SK-N-SH (cell line): ENCODE results near the gene LIN7C. TPM values are rescaled to one million over a fixed set of nuclear protein-coding genes. Genes with fewer than 3 reads are reported as not detected.

Experiments
- CTCF ChIA-PET: fragments of 300-600, 350-600 bp; formaldehyde crosslinking; extraction: SDS; loops from one replicate; lab custom pipeline; 2021; lab: Yijun Ruan, JAX
- POLR2A ChIA-PET: fragments of 350-600 bp; sonication (Branson Sonifier 250); formaldehyde crosslinking; extraction: SDS; loops from one replicate; lab custom pipeline; 2020; ENCODE audit warnings: antibody characterized with exemption, inconsistent platforms; lab: Yijun Ruan, JAX
- DNase-seq: peaks from one replicate; pipeline ENCODE4 v3.0.0; 2012
- H2AFZ ChIP-seq: fragments of 200-600 bp; sonication (generic); 2 replicates; pipeline ENCODE4 v1.8.1; 2016; ENCODE audit warnings: antibody characterized with exemption, mild to moderate bottlenecking, low read depth
- H3F3A ChIP-seq: fragments of 200-600 bp; sonication (generic); replicated peaks from 2 replicates; pipeline ENCODE3; 2016; ENCODE audit warnings: antibody characterized with exemption, mild to moderate bottlenecking; ENCODE audit not compliant: insufficient read depth
- H3K27ac ChIP-seq, 2 experiments: fragments of 200-500 bp in 1 of 2; fragments of 200-600 bp in 1 of 2; sonication (Bioruptor generic) in 1 of 2; sonication (generic), shearing (Covaris generic) in 1 of 2; 2 replicates each; pipeline versions ENCODE4 v1.5.1 to v1.6.1; 2014 to 2016; ENCODE audit warnings: low read depth in 2 of 2, inconsistent platforms in 1 of 2, low read length in 1 of 2, mild to moderate bottlenecking in 1 of 2, mixed read lengths in 1 of 2
- H3K27me3 ChIP-seq: fragments of 200-600 bp; sonication (generic), shearing (Covaris generic); 2 replicates; pipeline ENCODE4 v1.6.1; 2016; ENCODE audit warnings: mixed run types; ENCODE audit not compliant: insufficient read depth
- H3K36me3 ChIP-seq, 2 experiments: fragments of 200-500 bp in 1 of 2; fragments of 200-600 bp in 1 of 2; sonication (Bioruptor generic) in 1 of 2; sonication (generic) in 1 of 2; replicated peaks in 1 of 2; 2 replicates each; pipeline versions ENCODE3 to v1.5.1; 2014 to 2016; ENCODE audit warnings: low read length in 1 of 2, mild to moderate bottlenecking in 1 of 2; ENCODE audit not compliant: insufficient read depth in 2 of 2, control insufficient read depth in 1 of 2
- H3K4me1 ChIP-seq, 2 experiments: fragments of 200-500 bp in 1 of 2; fragments of 200-600 bp in 1 of 2; sonication (Bioruptor generic) in 1 of 2; sonication (generic), shearing (Covaris generic) in 1 of 2; 2 replicates each; pipeline versions ENCODE4 v1.5.1 to v1.6.1; 2014 to 2016; ENCODE audit warnings: low read depth in 1 of 2, low read length in 1 of 2, mixed run types in 1 of 2; ENCODE audit not compliant: insufficient read depth in 2 of 2, control insufficient read depth in 1 of 2
- H3K4me2 ChIP-seq: fragments of 200-600 bp; sonication (generic), shearing (Covaris generic); 2 replicates; pipeline ENCODE4 v1.6.1; 2017; ENCODE audit warnings: mixed run types
- H3K4me3 ChIP-seq, 2 experiments: fragments of 200-500 bp in 1 of 2; fragments of 200-600 bp in 1 of 2; sonication (Bioruptor generic) in 1 of 2; sonication (generic), shearing (Covaris generic) in 1 of 2; 2 replicates each; pipeline versions ENCODE4 v1.5.1 to v1.8.1; 2014 to 2016; ENCODE audit warnings: low read depth in 2 of 2, inconsistent platforms in 1 of 2, low read length in 1 of 2, mild to moderate bottlenecking in 1 of 2, mixed read lengths in 1 of 2, moderate library complexity in 1 of 2
- H3K79me2 ChIP-seq: fragments of 200-600 bp; sonication (generic); 2 replicates; pipeline ENCODE4 v1.8.1; 2017; ENCODE audit warnings: mild to moderate bottlenecking; ENCODE audit not compliant: insufficient read depth
- H3K9ac ChIP-seq: fragments of 200-600 bp; sonication (generic); 2 replicates; pipeline ENCODE4 v1.6.1; 2017; ENCODE audit warnings: mixed run types
- H3K9me2 ChIP-seq: fragments of 200-600 bp; sonication (generic); 2 replicates; pipeline ENCODE4 v1.6.1; 2017; ENCODE audit warnings: mixed run types
- H3K9me3 ChIP-seq: fragments of 200-600 bp; sonication (generic); 2 replicates; pipeline ENCODE4 v1.6.1; 2017; ENCODE audit warnings: mixed run types, mild to moderate bottlenecking, moderate library complexity
- H4K20me1 ChIP-seq: fragments of 200-600 bp; sonication (generic); 2 replicates; pipeline ENCODE4 v1.6.1; 2017; ENCODE audit warnings: mild to moderate bottlenecking, mixed run types; ENCODE audit not compliant: insufficient read depth
- CHD2 ChIP-seq: fragments of 150-350 bp; IDR thresholded peaks from 2 replicates; pipeline ENCODE4 v1.6.1; 2018; ENCODE audit warnings: low read length; ENCODE audit not compliant: partially characterized antibody
- CTCF ChIP-seq: fragments of 200-600 bp; sonication (generic); IDR thresholded peaks from 2 replicates; pipeline ENCODE4 v1.6.1; 2017; ENCODE audit warnings: antibody characterized with exemption, mild to moderate bottlenecking, moderate library complexity
- ELF1 ChIP-seq: IDR thresholded peaks from 2 replicates; pipeline ENCODE4 v1.4.0; 2012
- EP300 ChIP-seq, 2 experiments: IDR thresholded peaks; 2 replicates each; pipeline versions ENCODE4 v1.4.0 to v1.6.1; 2012; ENCODE audit warnings: borderline replicate concordance in 1 of 2, low read depth in 1 of 2, low read length in 1 of 2
- EZH2phosphoT487 ChIP-seq: fragments of 200-600 bp; sonication (generic); IDR thresholded peaks from 2 replicates; pipeline ENCODE4 v1.6.1; 2017; ENCODE audit warnings: low read depth, mixed run types, mild to moderate bottlenecking, antibody characterized with exemption, moderate library complexity, borderline replicate concordance
- FOXM1 ChIP-seq: IDR thresholded peaks from 2 replicates; pipeline ENCODE4 v1.4.0; 2012; ENCODE audit warnings: low read depth, mild to moderate bottlenecking
- GATA2 ChIP-seq: sonication (generic); formaldehyde crosslinking; IDR thresholded peaks from 2 replicates; pipeline ENCODE4 v1.5.0; 2020; ENCODE audit warnings: mild to moderate bottlenecking, missing genetic modification reagents
- JUND ChIP-seq: IDR thresholded peaks from 2 replicates; pipeline ENCODE4 v1.4.0; 2012
- MAX ChIP-seq: IDR thresholded peaks from 2 replicates; pipeline ENCODE4 v1.4.0; 2012; ENCODE audit warnings: low read depth
- NFIC ChIP-seq: IDR thresholded peaks from 2 replicates; pipeline ENCODE4 v1.4.0; 2012; ENCODE audit warnings: borderline replicate concordance
- POLR2AphosphoS5 ChIP-seq: IDR thresholded peaks from 2 replicates; pipeline ENCODE4 v1.6.1; 2012; ENCODE audit warnings: low read depth, low read length
- RCOR1 ChIP-seq: fragments of 150-350 bp; IDR thresholded peaks from 2 replicates; pipeline ENCODE4 v1.6.1; 2017; ENCODE audit warnings: antibody characterized with exemption, low read length
- RXRA ChIP-seq: IDR thresholded peaks from 2 replicates; pipeline ENCODE4 v1.4.0; 2012; ENCODE audit warnings: low read depth, mild to moderate bottlenecking, borderline replicate concordance
- SIN3A ChIP-seq: IDR thresholded peaks from 2 replicates; pipeline ENCODE4 v1.6.1; 2012; ENCODE audit warnings: low read depth, mild to moderate bottlenecking, low read length, moderate library complexity, borderline replicate concordance
- TEAD4 ChIP-seq: IDR thresholded peaks from 2 replicates; pipeline ENCODE4 v1.4.0; 2012; ENCODE audit warnings: mild to moderate bottlenecking, borderline replicate concordance; ENCODE audit not compliant: insufficient read depth
- USF1 ChIP-seq: IDR thresholded peaks from 2 replicates; pipeline ENCODE4 v1.4.0; 2012; ENCODE audit warnings: low read depth, borderline replicate concordance
- YY1 ChIP-seq: IDR thresholded peaks from 2 replicates; pipeline ENCODE4 v1.4.0; 2012; ENCODE audit warnings: low read depth, mild to moderate bottlenecking
- ZBTB33 ChIP-seq: IDR thresholded peaks from 2 replicates; pipeline ENCODE4 v1.4.0; 2012; ENCODE audit warnings: low read depth, borderline replicate concordance
- WGBS: methylation state at CpG from one replicate; pipeline ENCODE4 v1.1.6; 2017; ENCODE audit warnings: low lambda C conversion rate; 5-methylcytosine and 5-hydroxymethylcytosine counted together
- polyA plus RNA-seq, 3 experiments: library from polyadenylated mRNA; depleted of rRNA; stranded (reverse); fragments of >200 nt; gene quantifications; 2 replicates each; pipeline ENCODE4 v1.2.3, GENCODE V29; 2012

LIN7C gene
- polyA plus RNA-seq, 1 of the 3 experiments (the other 2 are of a cell fraction): 7.3 TPM

- Histone ChIP-seq H3K9me3 (no peaks in the 10 kb centered on the region), H3K4me1 (no peaks in the 10 kb centered on the region), H3K27ac (no peak overlapping the region), H4K20me1 (no peaks in the 10 kb centered on the region), H3F3A (no peaks in the 10 kb centered on the region), H3K9me2 (no peaks in the 10 kb centered on the region), H3K9ac (no peak overlapping the region), H3K4me2 (no peak overlapping the region), H3K4me3 (no peak overlapping the region), H2AFZ (no peak overlapping the region), H3K36me3 (no peaks in the 10 kb centered on the region), H3K27me3 (no peaks in the 10 kb centered on the region), H3K79me2 (no peaks in the 10 kb centered on the region)
- ChIA-PET POLR2A (no interaction called here), CTCF (interaction anchor here (1.2 kb wide), 1 partner anchor 46 kb away, joined by 3 read pairs; no protein-coding TSS in a partner anchor)
- no peak for TF ChIP-seq ELF1
- no peak for TF ChIP-seq ZBTB33
- no peak for TF ChIP-seq RCOR1
- no peak for TF ChIP-seq GATA2 (CRISPR knock-in tag)
- TF ChIP-seq EP300 (IDR thresholded peaks at IDR 0.05; ENCODE audit: borderline replicate concordance in 1 of 2, low read depth in 1 of 2, low read length in 1 of 2): no peak
- TF ChIP-seq POLR2AphosphoS5: no peak
- no peak for TF ChIP-seq SIN3A
- TF ChIP-seq EZH2phosphoT487: no peak
- TF ChIP-seq MAX: no peak
- TF ChIP-seq JUND: no peak
- no peak for TF ChIP-seq NFIC
- no peak for TF ChIP-seq CTCF
- no peak for TF ChIP-seq CHD2
- TF ChIP-seq YY1: no peak
- TF ChIP-seq USF1: no peak
- TF ChIP-seq FOXM1: no peak
- TF ChIP-seq RXRA: no peak
- TF ChIP-seq TEAD4: no peak
- WGBS: 91% methylated on average over 3 of the region's 3 CpGs
- DNase-seq: no peak
These were observed 38.5 kb upstream of the LIN7C start for GRCh38 chr11:27545035-27545434.
